Peyer's patch (tissue), 4 donors: ENCODE results near the gene P2RY2. TPM values are rescaled to one million over a fixed set of nuclear protein-coding genes. Genes with fewer than 3 reads are reported as not detected.

Source experiments
- DNase-seq, 3 donors: peaks; one replicate each; pipeline ENCODE4 v3.0.0-alpha.2; 2017 to 2019
- H3K27ac ChIP-seq, 4 donors: fragments of 200-600 bp; sonication (generic); one replicate each; pipeline ENCODE4 v1.5.1; 2016 to 2019
- H3K27me3 ChIP-seq, 2 donors: fragments of 200-600 bp; sonication (generic); one replicate each; pipeline ENCODE4 v1.5.1; 2019
- H3K36me3 ChIP-seq, 3 donors: fragments of 200-600 bp; sonication (generic); one replicate each; pipeline ENCODE4 v1.5.1; 2016 to 2019
- H3K4me1 ChIP-seq, 4 donors: fragments of 200-600 bp; sonication (generic); one replicate each; pipeline ENCODE4 v1.5.1; 2016 to 2019
- H3K4me3 ChIP-seq, 4 donors: fragments of 200-600 bp; sonication (generic); 1 replicate in 3 of 4; 2 replicates in 1 of 4; pipeline ENCODE4 v1.5.1; 2016 to 2019; ENCODE audit warnings: mild to moderate bottlenecking in 1 of 4
- H3K9me3 ChIP-seq, 4 donors: fragments of 200-600 bp; sonication (generic); one replicate each; pipeline ENCODE4 v1.5.1; 2016 to 2019; ENCODE audit warnings: mild to moderate bottlenecking in 1 of 4
- POLR2A ChIP-seq, 2 donors: fragments of 450-650 bp; IDR thresholded peaks; one replicate each; pipeline ENCODE4 v1.5.1; 2017; ENCODE audit warnings: antibody characterized with exemption in 2 of 2, mild to moderate bottlenecking in 2 of 2, moderate library complexity in 2 of 2
- total RNA-seq, 4 donors: library from RNA; depleted of rRNA; stranded (reverse); fragments of >200 nt; gene quantifications; one replicate each; pipeline ENCODE4 v1.1.0, GENCODE V29; 2016
- TF ChIP-seq, protein P1 (sequence below), 6 experiments: fragments of 450-650 bp in 4 of 6; fragments of 200-600 bp in 2 of 6; sonication (generic) in 1 of 6; IDR thresholded peaks; one replicate each; pipeline ENCODE4 v1.5.1; 2017 to 2019; ENCODE audit warnings: antibody characterized with exemption in 6 of 6, mild to moderate bottlenecking in 3 of 6, moderate library complexity in 1 of 6

P2RY2 gene
- total RNA-seq, 4 donors from 2014 or later: 6.6 to 42.7 (median 33.5) TPM

DNA sequence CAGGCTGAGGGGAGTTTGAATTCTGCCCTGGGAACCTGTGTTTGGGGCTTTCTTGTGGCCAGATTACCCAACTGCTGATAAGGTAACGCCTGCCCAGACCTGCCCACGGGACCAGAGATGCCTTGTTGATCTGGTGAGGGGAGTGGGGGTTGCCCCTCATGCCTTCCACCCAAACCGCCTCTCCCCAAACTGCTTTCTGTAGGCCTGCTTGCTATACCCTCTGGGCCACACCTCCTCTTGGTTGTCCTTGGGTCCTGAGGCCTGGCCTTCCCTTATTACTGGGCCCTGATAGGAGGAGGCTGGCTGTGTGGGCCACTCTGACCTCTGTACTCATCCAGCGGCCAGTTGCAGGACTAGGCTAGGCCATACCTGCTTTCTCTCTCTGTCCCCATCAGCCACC, 3.4 kb downstream of the P2RY2 start:
- Histone ChIP-seq H3K36me3 (no peaks in the 10 kb centered on the region), H3K27me3 (no peaks in the 10 kb centered on the region), H3K4me3 (no peak overlapping the region), H3K27ac (no peak overlapping the region), H3K4me1 (peaks cover 0 to 10% (median 7%) of the 10 kb centered on the region in 4 donors), H3K9me3 (no peaks in the 10 kb centered on the region)
- TF ChIP-seq POLR2A (IDR thresholded peaks at IDR 0.05): no peak
- TF ChIP-seq, protein P1, sequence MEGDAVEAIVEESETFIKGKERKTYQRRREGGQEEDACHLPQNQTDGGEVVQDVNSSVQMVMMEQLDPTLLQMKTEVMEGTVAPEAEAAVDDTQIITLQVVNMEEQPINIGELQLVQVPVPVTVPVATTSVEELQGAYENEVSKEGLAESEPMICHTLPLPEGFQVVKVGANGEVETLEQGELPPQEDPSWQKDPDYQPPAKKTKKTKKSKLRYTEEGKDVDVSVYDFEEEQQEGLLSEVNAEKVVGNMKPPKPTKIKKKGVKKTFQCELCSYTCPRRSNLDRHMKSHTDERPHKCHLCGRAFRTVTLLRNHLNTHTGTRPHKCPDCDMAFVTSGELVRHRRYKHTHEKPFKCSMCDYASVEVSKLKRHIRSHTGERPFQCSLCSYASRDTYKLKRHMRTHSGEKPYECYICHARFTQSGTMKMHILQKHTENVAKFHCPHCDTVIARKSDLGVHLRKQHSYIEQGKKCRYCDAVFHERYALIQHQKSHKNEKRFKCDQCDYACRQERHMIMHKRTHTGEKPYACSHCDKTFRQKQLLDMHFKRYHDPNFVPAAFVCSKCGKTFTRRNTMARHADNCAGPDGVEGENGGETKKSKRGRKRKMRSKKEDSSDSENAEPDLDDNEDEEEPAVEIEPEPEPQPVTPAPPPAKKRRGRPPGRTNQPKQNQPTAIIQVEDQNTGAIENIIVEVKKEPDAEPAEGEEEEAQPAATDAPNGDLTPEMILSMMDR (IDR thresholded peaks at IDR 0.05): no peak
- peak in 1 of 3 donors; percentile 31 for DNase-seq

DNA sequence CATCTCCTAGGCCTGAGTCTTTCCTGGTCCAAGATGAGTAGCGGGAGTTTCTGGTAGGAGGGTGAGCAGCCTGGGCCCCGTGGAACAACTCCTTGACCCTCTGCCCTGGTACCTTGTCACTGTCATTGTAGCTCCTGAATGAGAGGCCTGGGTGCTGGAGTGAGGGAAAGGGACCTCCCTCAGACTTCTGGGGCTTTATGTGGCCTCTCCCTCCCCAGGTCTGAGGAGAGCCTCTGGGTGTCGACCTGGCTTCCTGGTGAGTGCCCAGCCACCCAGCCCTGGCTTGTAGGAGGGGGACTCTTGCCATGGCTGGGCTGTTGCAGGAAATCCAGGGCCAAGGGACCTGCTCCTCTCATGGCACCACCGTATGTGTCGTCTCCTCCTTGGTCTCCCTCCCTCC, 3.9 kb downstream of the P2RY2 start:
- H3K4me1 ChIP-seq: peaks cover 0 to 10% (median 7%) of the 10 kb centered on the region in 4 donors
- H3K27me3 ChIP-seq: no peaks in the 10 kb centered on the region
- no peak overlapping the region for H3K27ac ChIP-seq
- no peak for TF ChIP-seq POLR2A (IDR thresholded peaks at IDR 0.05)
- TF ChIP-seq, protein P1 (IDR thresholded peaks at IDR 0.05): no peak
- H3K9me3 ChIP-seq: no peaks in the 10 kb centered on the region
- DNase-seq: peak in 1 of 3 donors; percentile 25
- H3K36me3 ChIP-seq: no peaks in the 10 kb centered on the region
- no peak overlapping the region for H3K4me3 ChIP-seq

DNA sequence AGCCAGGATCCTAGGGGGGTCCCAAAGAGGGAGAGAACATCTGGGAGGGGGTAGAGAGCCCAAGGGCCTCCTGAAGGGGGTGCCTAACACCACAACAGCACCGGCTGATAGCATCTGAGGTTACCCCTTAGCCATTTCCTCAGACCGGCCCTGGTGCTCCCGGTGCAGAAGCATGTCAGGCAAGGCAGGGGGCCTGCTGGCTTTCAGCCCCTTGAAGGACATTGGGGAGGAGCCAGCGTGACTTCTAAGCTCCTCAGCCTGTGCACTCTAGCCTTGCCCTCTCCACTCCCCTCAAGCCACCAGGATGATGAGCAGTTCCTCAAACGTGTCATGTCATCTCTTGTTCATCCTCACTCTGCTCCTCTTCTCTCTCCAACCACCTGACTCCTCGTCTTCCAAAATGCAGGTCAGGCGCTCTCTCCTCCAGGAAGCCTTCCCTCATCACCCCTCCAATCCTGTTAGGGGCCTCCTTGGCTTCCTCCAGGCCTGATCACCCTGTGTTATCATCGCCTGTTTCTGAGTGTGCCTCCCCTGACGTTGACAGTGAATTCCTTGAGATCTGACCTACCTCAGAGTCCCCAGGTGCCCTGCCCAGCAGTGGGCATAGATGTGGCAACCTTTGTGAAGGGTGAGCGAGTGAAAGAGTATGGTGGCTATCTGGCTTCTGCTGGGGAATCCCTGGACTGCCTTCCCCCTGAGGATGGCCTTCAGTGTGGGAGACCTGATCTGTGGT, 6.1 kb downstream of the P2RY2 start:
- TF ChIP-seq POLR2A (IDR thresholded peaks at IDR 0.05): no peak
- TF ChIP-seq, protein P1 (IDR thresholded peaks at IDR 0.05): no peak
- Histone ChIP-seq H3K27ac (no peak overlapping the region), H3K27me3 (no peaks in the 10 kb centered on the region), H3K4me3 (no peak overlapping the region), H3K9me3 (no peaks in the 10 kb centered on the region), H3K36me3 (no peaks in the 10 kb centered on the region), H3K4me1 (peaks cover 0 to 9% (median 0%) of the 10 kb centered on the region in 4 donors)
- peak in 1 of 3 donors; percentile 41 for DNase-seq

DNA sequence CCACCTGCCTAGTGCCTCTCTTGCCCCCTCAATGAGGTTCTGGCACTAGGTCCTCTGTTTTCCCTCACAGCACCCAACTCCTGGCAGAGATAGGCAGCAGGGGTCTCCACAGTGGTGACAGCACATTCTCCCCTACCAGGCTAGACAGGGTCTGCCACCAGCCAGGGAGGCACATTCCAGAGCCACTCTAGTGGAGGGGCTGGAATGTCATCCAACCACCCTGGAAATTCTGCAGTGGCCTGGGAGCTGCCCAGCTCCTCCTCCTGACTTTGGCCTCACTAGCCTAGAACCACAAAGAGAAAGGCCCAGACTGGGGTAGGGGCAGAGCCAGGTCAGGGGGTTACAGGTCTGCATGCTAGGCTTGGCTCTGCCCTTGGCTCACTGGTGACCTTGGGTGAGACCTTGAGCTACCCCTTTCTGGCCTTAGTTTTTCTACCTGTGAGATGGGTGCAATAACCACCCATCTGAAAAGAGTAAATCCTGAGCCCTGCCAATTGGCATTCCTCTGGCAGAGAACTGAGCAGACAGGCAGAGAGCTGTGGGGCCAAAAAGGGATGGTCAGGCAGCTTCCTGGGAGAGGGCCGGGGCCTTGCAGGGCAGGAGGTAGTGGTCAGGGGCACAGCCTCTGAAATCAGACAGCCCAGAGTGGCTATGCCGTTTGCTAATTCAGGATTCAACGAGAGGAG, 7.1 kb downstream of the P2RY2 start:
- peak in 1 of 3 donors; percentile 20 for DNase-seq
- H3K36me3 ChIP-seq: no peaks in the 10 kb centered on the region
- H3K9me3 ChIP-seq: no peaks in the 10 kb centered on the region
- H3K27me3 ChIP-seq: no peaks in the 10 kb centered on the region
- no peak overlapping the region for H3K4me3 ChIP-seq
- TF ChIP-seq, protein P1 (IDR thresholded peaks at IDR 0.05): no peak
- TF ChIP-seq POLR2A (IDR thresholded peaks at IDR 0.05): no peak
- H3K27ac ChIP-seq: no peak overlapping the region
- H3K4me1 ChIP-seq: peaks cover 0 to 9% (median 0%) of the 10 kb centered on the region in 4 donors

DNA sequence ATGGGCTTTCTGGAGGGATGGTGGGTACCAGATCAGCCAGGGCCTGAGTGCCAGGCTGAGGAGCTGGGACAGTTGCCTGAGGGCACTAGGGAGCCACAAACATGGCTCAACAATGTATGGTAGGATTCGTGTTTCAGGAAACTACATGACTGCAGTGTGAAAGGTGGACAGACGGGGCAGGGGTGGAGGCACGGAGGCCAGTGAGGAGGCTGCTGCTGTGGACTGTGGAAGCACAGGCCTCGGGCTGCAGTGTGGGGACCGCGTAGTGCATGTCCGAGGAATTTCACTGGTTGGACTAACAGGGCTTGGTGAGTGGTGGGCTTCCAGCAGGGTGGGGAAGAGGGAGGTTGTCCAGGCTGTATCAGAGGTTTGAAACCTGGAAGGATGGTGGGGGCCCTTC, 7.8 kb downstream of the P2RY2 start:
- Histone ChIP-seq H3K4me3 (no peak overlapping the region), H3K27ac (no peak overlapping the region), H3K36me3 (no peaks in the 10 kb centered on the region), H3K4me1 (peaks cover 0 to 9% (median 0%) of the 10 kb centered on the region in 4 donors), H3K9me3 (no peaks in the 10 kb centered on the region), H3K27me3 (no peaks in the 10 kb centered on the region)
- no peak for TF ChIP-seq POLR2A (IDR thresholded peaks at IDR 0.05)
- peak in 1 of 3 donors; percentile 29 for DNase-seq
